AG04450 (cell line): ENCODE measurements around the gene PCOLCE2. TPM values are rescaled to one million over a fixed set of nuclear protein-coding genes. Genes with fewer than 3 reads are reported as not detected.

Experiments used
- CTCF ChIA-PET: fragments of 300-600, 350-600 bp; formaldehyde crosslinking; extraction: SDS; loops from one replicate; lab custom pipeline; 2022; ENCODE audit warnings: antibody characterized with exemption, inconsistent platforms; lab: Charles Lee
- POLR2A ChIA-PET: fragments of 350-600 bp; formaldehyde crosslinking; extraction: SDS; loops from one replicate; lab custom pipeline; 2021; ENCODE audit warnings: antibody characterized with exemption, inconsistent platforms; lab: Yijun Ruan, JAX
- DNase-seq: peaks from one replicate; pipeline ENCODE4 v3.0.0-alpha.2; 2011; ENCODE audit warnings: low read depth, low spot score
- H3K27ac ChIP-seq: one replicate; pipeline ENCODE4 v1.5.1; 2012; ENCODE audit warnings: low read depth, low read length, control low read depth
- H3K27me3 ChIP-seq: one replicate; pipeline ENCODE4 v1.6.0; 2012; ENCODE audit warnings: low read length; ENCODE audit not compliant: control insufficient read depth, insufficient read depth
- H3K4me3 ChIP-seq: 2 replicates; pipeline ENCODE4 v1.5.1; 2011; ENCODE audit warnings: mild to moderate bottlenecking, low read depth, low read length, control low read depth
- H3K9me3 ChIP-seq: 2 replicates; pipeline ENCODE4 v1.5.1; 2012; ENCODE audit warnings: low read length; ENCODE audit not compliant: control insufficient read depth, insufficient read depth
- polyA plus RNA-seq: library from polyadenylated mRNA; depleted of rRNA; stranded (reverse); fragments of >200 nt; gene quantifications from 2 replicates; pipeline ENCODE4 v1.2.3, GENCODE V29; 2011
- TF ChIP-seq, protein P1 (sequence below): IDR thresholded peaks from 2 replicates; pipeline ENCODE4 v1.5.1; 2011; ENCODE audit warnings: low read depth, low read length, control low read depth, inconsistent platforms

Gene PCOLCE2
- polyA plus RNA-seq, 1 experiment, result 1.1 TPM

DNA sequence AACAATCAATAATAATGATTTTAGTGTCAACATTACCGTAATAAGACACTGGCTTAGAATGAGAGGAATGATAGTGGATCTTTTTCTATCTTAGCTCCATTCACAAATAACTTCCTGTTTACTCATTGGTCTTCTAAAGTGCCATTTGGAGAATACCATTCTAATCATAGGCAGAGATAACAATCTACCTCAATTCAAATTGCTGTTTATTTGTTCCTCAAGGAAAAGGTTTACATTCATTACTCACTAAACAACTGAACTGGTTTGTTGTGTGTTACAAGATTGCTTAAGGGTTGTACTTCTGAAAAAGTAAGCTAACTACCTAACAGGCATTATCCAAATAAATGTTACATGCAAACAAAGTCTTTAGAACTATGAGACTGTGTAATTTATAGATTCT is 8.1 kb upstream of the PCOLCE2 start:
- Histone ChIP-seq H3K9me3 (no peaks in the 10 kb centered on the region), H3K27me3 (peaks cover 2% of the 10 kb centered on the region), H3K4me3 (no peak overlapping the region), H3K27ac (no peak overlapping the region)
- TF ChIP-seq, protein P1, sequence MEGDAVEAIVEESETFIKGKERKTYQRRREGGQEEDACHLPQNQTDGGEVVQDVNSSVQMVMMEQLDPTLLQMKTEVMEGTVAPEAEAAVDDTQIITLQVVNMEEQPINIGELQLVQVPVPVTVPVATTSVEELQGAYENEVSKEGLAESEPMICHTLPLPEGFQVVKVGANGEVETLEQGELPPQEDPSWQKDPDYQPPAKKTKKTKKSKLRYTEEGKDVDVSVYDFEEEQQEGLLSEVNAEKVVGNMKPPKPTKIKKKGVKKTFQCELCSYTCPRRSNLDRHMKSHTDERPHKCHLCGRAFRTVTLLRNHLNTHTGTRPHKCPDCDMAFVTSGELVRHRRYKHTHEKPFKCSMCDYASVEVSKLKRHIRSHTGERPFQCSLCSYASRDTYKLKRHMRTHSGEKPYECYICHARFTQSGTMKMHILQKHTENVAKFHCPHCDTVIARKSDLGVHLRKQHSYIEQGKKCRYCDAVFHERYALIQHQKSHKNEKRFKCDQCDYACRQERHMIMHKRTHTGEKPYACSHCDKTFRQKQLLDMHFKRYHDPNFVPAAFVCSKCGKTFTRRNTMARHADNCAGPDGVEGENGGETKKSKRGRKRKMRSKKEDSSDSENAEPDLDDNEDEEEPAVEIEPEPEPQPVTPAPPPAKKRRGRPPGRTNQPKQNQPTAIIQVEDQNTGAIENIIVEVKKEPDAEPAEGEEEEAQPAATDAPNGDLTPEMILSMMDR, result no peak
- CTCF ChIA-PET, result interaction anchor here (1.1 to 1.2 kb wide), 2 partner anchors 12 to 68 kb away, joined by 3 to 5 read pairs; no protein-coding TSS in a partner anchor
- no peak for DNase-seq
- POLR2A ChIA-PET, result no interaction called here

DNA sequence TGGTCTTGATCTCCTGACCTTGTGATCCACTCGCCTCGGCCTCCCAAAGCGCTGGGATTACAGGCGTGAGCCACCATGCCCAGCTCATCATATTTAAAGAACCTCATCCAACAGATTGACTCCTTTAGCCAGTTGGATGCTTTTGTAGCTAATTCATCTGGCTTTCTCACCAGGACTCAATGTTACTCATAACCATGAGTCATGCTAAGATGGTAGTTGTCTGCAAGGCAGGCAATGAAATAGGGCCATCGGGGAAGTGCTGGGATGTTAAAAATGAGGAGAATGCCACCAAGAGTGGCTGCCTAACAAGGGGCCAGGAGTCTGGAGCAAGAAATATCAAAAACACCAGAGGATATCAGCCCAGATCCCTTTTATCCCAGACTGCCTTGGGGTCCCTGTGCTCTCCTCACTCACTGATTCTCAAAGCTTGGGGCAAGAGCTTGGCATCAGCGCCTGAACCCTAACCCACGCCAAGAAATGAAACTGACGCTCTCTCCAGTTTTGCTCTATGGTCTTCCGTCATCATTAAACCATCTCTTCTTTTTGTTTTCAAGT is 7.4 kb upstream of the PCOLCE2 start:
- H3K4me3 ChIP-seq, result no peak overlapping the region
- CTCF ChIA-PET, result interaction anchor here (1.2 kb wide), 1 partner anchor 11 kb away, joined by 3 read pairs; no protein-coding TSS in a partner anchor
- DNase-seq, result no peak
- no peak overlapping the region for H3K27ac ChIP-seq
- no peaks in the 10 kb centered on the region for H3K9me3 ChIP-seq
- TF ChIP-seq, protein P1, result no peak
- POLR2A ChIA-PET, result no interaction called here
- peaks cover 2% of the 10 kb centered on the region for H3K27me3 ChIP-seq

DNA sequence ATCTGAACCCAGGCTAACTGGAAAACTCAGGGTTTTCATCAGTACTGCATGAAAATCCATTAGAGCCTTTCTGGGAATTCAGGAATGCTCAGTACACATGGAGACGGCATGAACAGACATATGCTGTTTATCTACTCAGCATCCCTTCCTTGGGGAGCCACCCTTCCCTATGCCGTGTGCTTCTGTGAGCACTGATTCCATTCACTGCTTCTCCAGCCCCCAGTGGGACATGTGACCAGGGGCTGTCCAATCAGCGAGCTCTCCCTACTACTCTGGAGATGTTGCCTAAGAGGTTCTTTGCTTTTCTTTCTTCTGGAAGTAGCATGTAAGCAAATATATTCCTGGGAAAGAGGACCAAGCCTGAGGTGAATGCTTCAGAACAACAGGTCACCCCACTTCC is 5.6 kb upstream of the PCOLCE2 start:
- ChIA-PET POLR2A (no interaction called here), CTCF (no interaction called here)
- TF ChIP-seq, protein P1, result no peak
- no peak for DNase-seq
- Histone ChIP-seq H3K9me3 (no peaks in the 10 kb centered on the region), H3K27ac (no peak overlapping the region), H3K27me3 (peaks cover 12% of the 10 kb centered on the region), H3K4me3 (no peak overlapping the region)

DNA sequence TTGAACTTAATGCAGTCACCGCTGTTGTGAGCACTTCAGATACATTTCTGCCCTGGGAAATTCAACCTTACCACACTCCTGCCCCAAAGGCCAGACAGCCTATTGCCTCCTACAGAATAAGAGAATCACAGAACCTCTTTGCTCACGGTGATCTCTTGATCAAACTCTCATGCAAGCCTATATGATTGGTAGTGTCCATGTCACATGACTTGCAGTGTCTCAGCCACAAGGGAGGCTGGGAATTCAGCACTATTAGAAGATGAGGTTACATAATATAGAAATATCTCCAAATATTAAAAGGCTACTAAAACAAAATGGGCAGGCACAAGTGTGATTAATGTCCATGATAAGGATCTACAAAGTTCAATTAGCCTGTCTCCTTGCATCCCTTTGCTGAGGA is 3.8 kb upstream of the PCOLCE2 start:
- no peak for DNase-seq
- CTCF ChIA-PET, result no interaction called here
- TF ChIP-seq, protein P1, result no peak
- POLR2A ChIA-PET, result no interaction called here
- Histone ChIP-seq H3K27ac (no peak overlapping the region), H3K9me3 (peaks cover 5% of the 10 kb centered on the region; the same call in 1 of the 2 replicates), H3K4me3 (no peak overlapping the region), H3K27me3 (peaks cover 21% of the 10 kb centered on the region)

DNA sequence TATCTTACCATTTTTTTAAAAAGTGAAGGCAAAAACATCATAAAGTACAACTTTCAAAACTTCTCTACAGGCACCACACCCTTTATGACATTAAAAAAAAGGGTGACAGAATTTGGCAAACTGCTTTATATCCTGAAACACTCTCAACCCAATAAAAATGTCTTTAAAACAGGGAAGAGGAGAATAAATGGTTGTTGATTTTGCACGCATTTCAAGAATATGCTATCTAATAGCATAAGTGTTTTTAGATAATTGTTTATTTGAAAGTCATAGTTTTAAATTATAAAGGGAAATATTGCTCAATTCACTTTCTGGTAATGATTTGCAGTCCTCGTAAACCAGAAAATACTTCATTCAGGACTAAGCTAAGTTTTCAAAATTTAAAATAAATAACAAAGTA is 1.7 kb upstream of the PCOLCE2 start:
- Histone ChIP-seq H3K9me3 (peaks cover 5% of the 10 kb centered on the region; the same call in 1 of the 2 replicates), H3K4me3 (no peak overlapping the region), H3K27me3 (peaks cover 21% of the 10 kb centered on the region), H3K27ac (no peak overlapping the region)
- POLR2A ChIA-PET, result no interaction called here
- CTCF ChIA-PET, result no interaction called here
- TF ChIP-seq, protein P1, result no peak
- DNase-seq, result no peak
